Measurements from ENCODE around the gene RNF187.

The RNF187 gene

GRCh38 chr1:228487336-228488124 is at the start of gene RNF187:
TSS of gene RNF187 (plus strand) at chr1:228487382.
- peak; percentile 63 to 68 for DNase-seq (ENCODE audit: low read depth in 2 of 2)

- no peak for DNase-seq (ENCODE audit: low read depth in 2 of 2)
Observed at GRCh38 chr1:228437424-228437962, 49.7 kb upstream of the RNF187 start.

- DNase-seq (ENCODE audit: low read depth in 2 of 2), result no peak
Observed at GRCh38 chr1:228438266-228438665, 48.9 kb upstream of the RNF187 start.

GRCh38 chr1:228440761-228441500 is 46.3 kb upstream of the RNF187 start:
- DNase-seq (ENCODE audit: low read depth in 2 of 2), result no peak

GRCh38 chr1:228443395-228443794 is 43.8 kb upstream of the RNF187 start:
- no peak for DNase-seq (ENCODE audit: low read depth in 2 of 2)

GRCh38 chr1:228445490-228445842 is 41.7 kb upstream of the RNF187 start:
- no peak for DNase-seq (ENCODE audit: low read depth in 2 of 2)

GRCh38 chr1:228445843-228446650 is 41.1 kb upstream of the RNF187 start:
- no peak for DNase-seq (ENCODE audit: low read depth in 2 of 2)

GRCh38 chr1:228446852-228447251 is 40.3 kb upstream of the RNF187 start:
- DNase-seq (ENCODE audit: low read depth in 2 of 2), result no peak

- no peak for DNase-seq (ENCODE audit: low read depth in 2 of 2)
Observed at GRCh38 chr1:228448372-228448771, 38.8 kb upstream of the RNF187 start.

- DNase-seq (ENCODE audit: low read depth in 2 of 2), result no peak
Observed at GRCh38 chr1:228450200-228450599, 37.0 kb upstream of the RNF187 start.

GRCh38 chr1:228452194-228453021 is 34.8 kb upstream of the RNF187 start:
- no peak for DNase-seq (ENCODE audit: low read depth in 2 of 2)

- no peak for DNase-seq (ENCODE audit: low read depth in 2 of 2)
Observed at GRCh38 chr1:228453022-228453560, 34.1 kb upstream of the RNF187 start.

GRCh38 chr1:228453614-228454013 is 33.6 kb upstream of the RNF187 start:
- DNase-seq (ENCODE audit: low read depth in 2 of 2), result no peak

GRCh38 chr1:228454238-228454637 is 32.9 kb upstream of the RNF187 start:
- DNase-seq (ENCODE audit: low read depth in 2 of 2), result no peak

- no peak for DNase-seq (ENCODE audit: low read depth in 2 of 2)
Observed at GRCh38 chr1:228455715-228456114, 31.5 kb upstream of the RNF187 start.

GRCh38 chr1:228456252-228457016 is 30.7 kb upstream of the RNF187 start:
- no peak for DNase-seq (ENCODE audit: low read depth in 2 of 2)

GRCh38 chr1:228457017-228457395 is 30.2 kb upstream of the RNF187 start:
- DNase-seq (ENCODE audit: low read depth in 2 of 2), result no peak

- DNase-seq (ENCODE audit: low read depth in 2 of 2), result peak; percentile 73
Observed at GRCh38 chr1:228457396-228458176, 29.6 kb upstream of the RNF187 start.
